Panc1 (cell line): ENCODE measurements around the gene NELL2. TPM values are rescaled to one million over a fixed set of nuclear protein-coding genes. Genes with fewer than 3 reads are reported as not detected.

Source experiments
- ATAC-seq: fragments of 200-7000 bp; cut with Tn5 transposase; 2 replicates; pipeline ENCODE4 v1.9.1; 2020; ENCODE audit warnings: mild to moderate bottlenecking, moderate library complexity
- BruUV-seq: library from RNA; stranded (reverse); fragments of 400-500 nt; replicated peaks from 2 replicates; lab custom pipeline; 2021; lab: Mats Ljungman, UMichigan
- CTCF ChIA-PET: fragments of 300-600 bp; sonication (Branson Sonifier 250); formaldehyde crosslinking; loops from one replicate; lab custom pipeline; 2022; ENCODE audit warnings: antibody characterized with exemption; lab: Charles Lee
- POLR2A ChIA-PET: fragments of 300-600 bp; sonication (Branson Sonifier 250); formaldehyde crosslinking; loops from one replicate; lab custom pipeline; 2022; ENCODE audit warnings: antibody characterized with exemption; lab: Charles Lee
- DNase-seq: peaks from one replicate; pipeline ENCODE4 v3.0.0-alpha.2; 2010; ENCODE audit warnings: low read depth, low spot score
- H3K27ac ChIP-seq: 2 replicates; pipeline ENCODE4 v1.5.1; 2011; ENCODE audit warnings: mild to moderate bottlenecking, low read length, inconsistent platforms
- H3K27me3 ChIP-seq: fragments of 200-500 bp; sonication (Bioruptor generic); 2 replicates; pipeline ENCODE4 v1.6.0; 2014; ENCODE audit warnings: low read length, inconsistent platforms; ENCODE audit not compliant: control insufficient read depth, insufficient read depth
- H3K36me3 ChIP-seq: fragments of 200-500 bp; sonication (Bioruptor generic); 2 replicates; pipeline ENCODE4 v1.5.1; 2014; ENCODE audit warnings: inconsistent platforms, mild to moderate bottlenecking, low read length, moderate library complexity; ENCODE audit not compliant: control insufficient read depth, insufficient read depth
- H3K4me1 ChIP-seq: 2 replicates; pipeline ENCODE4 v1.5.1; 2011; ENCODE audit warnings: inconsistent platforms, mild to moderate bottlenecking, low read length, moderate library complexity; ENCODE audit not compliant: control insufficient read depth, insufficient read depth
- H3K4me3 ChIP-seq, 2 experiments: 2 replicates each; pipeline ENCODE4 v1.5.1; 2011 to 2012; ENCODE audit warnings: low read depth in 2 of 2, low read length in 2 of 2, mild to moderate bottlenecking in 2 of 2, inconsistent platforms in 1 of 2, moderate library complexity in 1 of 2
- H3K9me3 ChIP-seq: fragments of 200-500 bp; sonication (Bioruptor generic); 2 replicates; pipeline ENCODE4 v1.5.1; 2014; ENCODE audit warnings: low read depth, mild to moderate bottlenecking, inconsistent platforms, low read length, moderate library complexity; ENCODE audit not compliant: control insufficient read depth, insufficient read depth
- CTCF ChIP-seq: fragments of 450-650 bp; IDR thresholded peaks from 2 replicates; pipeline ENCODE4 v1.5.1; 2017; ENCODE audit warnings: mild to moderate bottlenecking
- POLR2AphosphoS5 ChIP-seq: IDR thresholded peaks from 2 replicates; pipeline ENCODE4 v1.6.1; 2012; ENCODE audit warnings: mild to moderate bottlenecking, low read depth, low read length, moderate library complexity
- REST ChIP-seq, 2 experiments: IDR thresholded peaks; 2 replicates each; pipeline ENCODE4 v1.6.1; 2011 to 2012; ENCODE audit warnings: low read depth in 2 of 2, control low read depth in 1 of 2, low read length in 1 of 2, mild to moderate bottlenecking in 1 of 2, moderate library complexity in 1 of 2; ENCODE audit not compliant: insufficient read depth in 1 of 2
- SIN3A ChIP-seq: IDR thresholded peaks from 2 replicates; pipeline ENCODE4 v1.6.1; 2012; ENCODE audit warnings: low read depth, mild to moderate bottlenecking, low read length, moderate library complexity, borderline replicate concordance; ENCODE audit not compliant: insufficient read depth
- TCF7L2 ChIP-seq: IDR thresholded peaks from 2 replicates; pipeline ENCODE4 v1.6.1; 2011; ENCODE audit warnings: mild to moderate bottlenecking, low read depth, low read length, inconsistent platforms
- in situ Hi-C: cut with HindIII; loops from 2 replicates; pipeline ENCODE4 v1.10.0; 2016; ENCODE audit warnings: low sequenced_read_pairs, low pct_unique_long_range_greater_than_20kb
- intact Hi-C: fragments of 100-400 bp; cut with micrococcal nuclease; formaldehyde crosslinking; loops from one replicate; pipeline ENCODE4 v1.10.0; 2022; ENCODE audit not compliant: unreplicated experiment
- total RNA-seq: library from RNA; stranded (reverse); gene quantifications from one replicate; pipeline ENCODE4 v1.2.1, GENCODE V29; 2021; ENCODE audit not compliant: unreplicated experiment

NELL2 gene
- total RNA-seq, 1 experiment from 2014 or later: 0.28 TPM

DNA sequence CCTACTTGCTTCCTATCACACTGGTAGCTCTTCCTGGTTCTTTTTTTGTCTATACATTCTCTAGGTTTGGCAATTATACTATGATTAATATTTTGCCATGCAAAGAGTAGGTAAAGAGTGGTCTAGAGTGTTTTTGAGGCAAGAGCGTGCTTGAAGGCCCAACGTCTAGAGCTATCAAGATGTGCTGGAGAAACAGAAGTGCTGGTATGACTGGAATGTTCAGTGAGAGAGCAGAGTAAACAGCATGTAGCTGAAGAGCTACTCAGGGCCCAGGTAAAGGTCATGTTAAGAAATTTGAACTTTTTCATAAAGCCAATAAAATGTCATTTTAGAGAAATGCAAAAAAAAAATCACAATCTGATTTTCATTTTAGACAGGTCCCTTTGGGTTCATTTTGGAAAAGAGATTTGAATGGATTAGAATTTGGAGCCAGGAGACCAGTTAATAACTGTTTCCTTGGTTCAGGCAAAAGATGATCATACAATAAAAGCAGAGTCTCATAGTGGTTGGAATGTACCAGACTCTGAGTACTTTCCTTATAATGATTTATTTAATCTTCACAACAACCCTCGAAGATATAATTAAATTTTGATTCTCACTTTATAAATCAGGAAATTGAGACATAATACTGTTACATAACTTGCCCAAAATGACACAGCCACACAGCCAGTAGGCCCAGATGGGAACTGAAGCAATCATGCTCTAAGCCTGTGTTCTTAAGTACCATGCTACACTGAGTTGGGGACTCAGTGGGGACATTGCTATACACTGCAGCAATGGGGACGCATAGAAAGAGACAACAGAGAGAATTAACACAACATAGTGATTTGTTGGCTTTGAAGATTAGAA is 350.1 kb downstream of the NELL2 start:
- no peak for ATAC-seq
- no peak overlapping the region for H3K4me3 ChIP-seq
- H3K27me3 ChIP-seq: no peaks in the 10 kb centered on the region
- DNase-seq: no peak
- no TSS peak for BruUV-seq
- intact Hi-C loops (no loop called here), in situ Hi-C loops (no loop called here)
- H3K27ac ChIP-seq: no peak overlapping the region
- no peaks in the 10 kb centered on the region for H3K36me3 ChIP-seq
- TF ChIP-seq POLR2AphosphoS5 (no peak), REST (IDR thresholded peaks at IDR 0.05; ENCODE audit: insufficient read depth in 1 of 2, low read depth in 2 of 2, low read length in 1 of 2) (no peak), SIN3A (no peak), CTCF (no peak), TCF7L2 (no peak)
- ChIA-PET CTCF (no interaction called here), POLR2A (no interaction called here)
- H3K9me3 ChIP-seq: no peaks in the 10 kb centered on the region
- no peaks in the 10 kb centered on the region for H3K4me1 ChIP-seq

DNA sequence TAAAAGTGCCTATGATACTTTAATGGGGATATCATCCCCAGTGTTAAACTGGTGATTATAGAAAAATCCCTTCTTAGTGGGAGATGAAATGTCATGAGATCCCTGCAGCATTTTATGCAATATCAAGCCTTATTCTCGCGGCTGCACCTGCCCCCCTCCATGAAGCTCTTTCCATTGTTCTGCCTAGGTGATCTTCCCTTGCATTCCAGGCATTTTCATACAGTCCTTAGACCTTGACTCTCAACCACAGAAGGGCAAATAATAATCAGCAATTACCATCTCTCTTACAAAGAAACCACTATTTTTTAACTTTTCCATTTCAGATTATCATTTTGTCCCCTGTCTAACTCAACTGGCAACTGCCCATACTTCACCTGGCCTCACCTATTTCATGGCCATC is 352.3 kb downstream of the NELL2 start:
- intact Hi-C loops (no loop called here), in situ Hi-C loops (no loop called here)
- no peak for ATAC-seq
- Histone ChIP-seq H3K36me3 (no peaks in the 10 kb centered on the region), H3K27ac (no peak overlapping the region), H3K4me1 (no peaks in the 10 kb centered on the region), H3K27me3 (no peaks in the 10 kb centered on the region), H3K4me3 (no peak overlapping the region), H3K9me3 (no peaks in the 10 kb centered on the region)
- BruUV-seq: no TSS peak
- POLR2A ChIA-PET: no interaction called here
- no peak for DNase-seq
- CTCF ChIA-PET: no interaction called here
- TF ChIP-seq CTCF (no peak), REST (IDR thresholded peaks at IDR 0.05; ENCODE audit: insufficient read depth in 1 of 2, low read depth in 2 of 2, low read length in 1 of 2) (no peak), POLR2AphosphoS5 (no peak), SIN3A (no peak), TCF7L2 (no peak)
